NCI-H146 treated with DMSO at 0.1 percent for 48 hours (cell line): Measurements from ENCODE around the gene IER5.
A peak's percentile ranks its signal among the peaks of the same experiment; 100 is the strongest.

Experiments used
- DNase-seq: peaks from one replicate; lab custom pipeline; 2025; ENCODE audit not compliant: unreplicated experiment; lab: John Stamatoyannopoulos, UW

IER5 gene

GRCh38 chr1:181095763-181096184 is 7.3 kb downstream of the IER5 start:
- DNase-seq = peak; percentile 24

- DNase-seq = no peak
Observed at GRCh38 chr1:181097242-181097641, 8.7 kb downstream of the IER5 start.

DNA sequence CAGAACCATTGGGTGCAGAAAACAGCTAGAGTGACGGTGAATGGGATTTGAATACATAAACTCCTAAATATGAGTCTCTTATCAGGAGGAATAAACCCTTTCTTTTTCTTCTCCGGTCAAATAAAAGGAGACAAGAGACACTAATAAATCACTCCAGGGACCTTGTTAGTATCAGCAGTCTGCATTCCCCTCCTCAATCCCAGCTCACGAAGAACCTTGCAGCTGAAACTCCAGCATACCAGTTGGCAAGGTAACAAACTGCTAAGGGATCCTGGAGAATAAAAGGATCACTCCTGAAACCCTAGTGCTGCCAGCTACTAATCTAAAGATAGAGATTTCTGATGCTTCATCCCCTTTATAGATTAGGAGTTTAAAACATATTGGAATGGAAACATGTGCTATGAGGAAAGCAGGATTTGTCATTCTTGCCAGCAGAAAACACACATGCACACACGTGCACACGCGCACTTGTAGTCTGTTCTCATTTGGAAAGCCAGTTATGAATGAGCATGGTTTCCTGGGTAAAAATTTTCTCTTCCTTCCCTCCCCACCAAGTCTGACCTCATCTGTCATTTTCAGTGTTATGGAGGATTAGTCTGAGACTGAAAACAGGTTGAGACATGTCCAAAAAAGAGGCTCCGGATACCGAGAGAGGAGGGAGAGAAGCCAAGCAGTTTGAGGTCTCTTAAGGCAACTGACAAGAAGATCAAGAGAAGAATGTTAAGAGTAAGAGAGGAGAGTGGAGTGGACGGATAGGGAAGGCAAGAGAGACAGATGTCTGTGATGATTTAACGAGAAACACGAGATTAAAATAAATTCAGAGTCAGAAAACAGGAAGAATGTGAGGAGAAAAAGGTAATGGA is 10.9 kb downstream of the IER5 start:
- DNase-seq = peak; percentile 13

GRCh38 chr1:181100015-181100905 is 11.8 kb downstream of the IER5 start:
- DNase-seq = no peak

DNA sequence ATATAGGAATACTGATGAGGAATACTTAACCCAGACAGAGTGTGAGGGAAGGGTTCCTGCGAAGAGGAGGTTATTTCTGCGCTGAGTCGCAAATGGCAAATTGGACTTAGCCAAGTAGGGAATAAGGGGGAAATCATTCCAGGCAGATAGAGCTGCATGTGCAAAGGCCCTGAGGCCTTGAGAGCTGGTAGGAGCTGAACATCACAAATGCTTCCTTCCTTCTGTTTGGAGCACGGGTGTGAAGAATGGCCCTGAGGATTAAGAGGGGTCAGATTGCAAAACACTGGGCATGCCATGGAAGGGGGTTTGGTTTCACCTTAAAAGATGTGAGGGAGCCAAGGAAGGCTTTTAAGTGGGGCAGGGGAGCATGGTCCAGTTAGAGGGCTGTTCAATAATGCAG is 12.4 kb downstream of the IER5 start:
- DNase-seq = no peak

- DNase-seq = peak; percentile 91
Observed at GRCh38 chr1:181101581-181102226, 13.2 kb downstream of the IER5 start.

- DNase-seq = no peak
Observed at GRCh38 chr1:181102841-181103240, 14.3 kb downstream of the IER5 start.

DNA sequence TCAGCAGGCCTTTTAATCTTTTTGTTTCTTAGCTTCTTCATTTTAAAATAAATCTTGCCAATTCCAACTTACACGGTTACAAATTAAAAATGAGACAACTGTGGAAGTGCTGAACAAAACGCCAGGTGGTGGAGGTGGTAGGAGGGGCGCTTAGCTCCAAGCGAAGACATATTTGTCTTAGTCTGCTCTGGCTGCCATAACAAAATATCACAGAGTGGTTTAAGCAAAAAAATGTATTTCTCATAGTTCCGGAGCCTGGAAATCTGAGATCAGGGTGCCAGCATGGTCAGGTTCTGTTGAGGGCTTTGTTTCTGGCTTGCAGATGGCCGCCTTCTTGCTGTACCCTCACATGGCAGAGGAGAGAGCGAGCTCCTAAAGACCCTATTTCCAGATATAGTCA is 14.9 kb downstream of the IER5 start:
- DNase-seq = no peak

DNA sequence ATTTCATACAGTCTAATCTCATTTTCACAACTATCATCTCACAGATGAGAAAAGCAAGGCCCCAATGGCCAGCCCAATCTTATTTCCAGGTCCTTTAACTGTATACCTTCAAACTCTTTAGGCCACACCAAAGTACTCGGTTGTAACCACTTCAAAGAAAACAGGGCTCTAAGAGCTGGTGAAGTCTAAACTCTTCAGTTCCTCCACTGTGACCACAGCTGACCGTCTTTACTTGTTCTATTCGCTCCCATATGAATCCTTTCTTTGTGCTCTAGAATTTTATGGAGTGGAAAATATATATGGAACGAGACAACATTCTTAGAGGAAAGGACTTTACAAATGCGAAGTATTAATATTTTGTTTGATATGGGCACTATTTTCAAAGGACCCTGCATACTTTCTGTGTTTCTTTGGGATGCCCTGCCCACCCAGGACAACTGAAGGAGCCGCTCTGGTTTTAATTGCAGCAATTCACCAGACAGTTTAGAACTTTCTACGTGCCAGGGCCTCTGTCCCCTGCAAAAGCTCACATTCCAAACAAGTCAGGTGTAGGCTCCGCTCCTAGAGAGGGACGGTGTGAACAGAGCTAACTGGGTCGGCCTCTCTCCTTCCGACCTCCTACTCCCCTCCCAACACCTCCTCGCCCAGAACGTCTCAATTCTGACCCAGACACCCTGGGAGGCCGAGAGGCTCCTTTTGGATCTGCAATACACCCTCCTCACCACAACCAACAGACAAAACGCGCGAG is 15.7 kb downstream of the IER5 start:
- no peak for DNase-seq

DNA sequence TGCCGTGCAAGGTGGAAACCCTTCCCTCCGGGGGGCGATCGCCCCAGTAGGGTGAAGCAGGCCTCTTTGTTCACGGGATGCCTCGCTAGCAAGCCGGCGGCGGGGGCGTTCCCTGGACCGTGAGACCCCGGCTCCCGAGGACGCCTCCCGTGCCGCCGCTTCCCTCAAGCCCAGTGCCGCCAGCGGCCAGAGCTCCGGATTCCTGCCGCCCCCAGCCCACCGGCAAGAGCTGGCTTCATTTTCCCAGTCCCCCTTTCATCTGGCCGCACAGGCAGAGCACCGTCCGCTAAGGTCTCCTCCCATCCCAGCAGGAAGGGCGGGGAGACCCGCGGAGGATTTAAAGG is 16.3 kb downstream of the IER5 start:
- no peak for DNase-seq

DNA sequence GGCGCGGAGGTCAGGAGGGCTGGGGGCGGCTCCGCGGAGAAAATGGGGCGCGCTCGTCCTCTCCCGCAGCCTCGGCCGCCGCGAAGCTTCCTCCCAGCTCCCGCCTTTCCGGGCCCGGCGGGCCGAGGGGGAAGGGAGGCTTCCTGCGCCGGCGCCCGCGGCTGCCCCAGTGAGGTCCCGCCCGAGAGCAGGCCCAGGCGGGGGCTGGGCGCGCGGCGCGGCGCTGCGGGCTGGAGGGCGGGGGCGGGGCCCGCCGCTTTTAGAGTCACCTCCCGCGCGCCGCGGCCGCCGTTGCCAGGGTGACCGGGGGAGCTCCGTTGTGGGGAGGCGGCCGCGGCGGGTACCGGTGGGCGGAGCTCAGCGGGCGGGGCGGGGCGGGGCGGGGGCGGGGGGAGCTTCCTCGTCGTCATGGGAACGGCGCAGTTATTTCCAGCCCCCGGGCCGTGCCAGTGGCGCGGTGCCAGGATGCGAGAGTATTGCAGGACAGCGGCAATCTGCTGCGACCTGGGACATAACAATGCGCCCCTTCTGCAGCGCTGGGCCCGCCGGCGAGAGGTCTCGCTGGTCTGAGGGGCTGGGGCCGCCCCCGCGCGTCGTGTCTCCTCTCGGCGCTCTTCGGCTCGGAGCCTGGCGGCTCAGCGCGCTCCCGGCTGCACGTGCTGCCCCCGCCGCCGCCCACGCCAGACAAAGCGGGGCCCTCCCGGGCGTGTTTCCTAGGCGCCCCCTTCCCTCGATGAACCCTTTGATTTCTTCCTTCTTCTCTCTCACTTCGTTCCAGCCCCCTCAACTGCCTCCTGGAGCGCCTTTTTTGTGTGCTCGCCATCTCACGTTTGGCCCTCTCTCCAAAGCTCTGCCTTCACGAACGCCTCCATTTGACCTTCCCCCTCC is 16.9 kb downstream of the IER5 start:
- peak; percentile 80 for DNase-seq

DNA sequence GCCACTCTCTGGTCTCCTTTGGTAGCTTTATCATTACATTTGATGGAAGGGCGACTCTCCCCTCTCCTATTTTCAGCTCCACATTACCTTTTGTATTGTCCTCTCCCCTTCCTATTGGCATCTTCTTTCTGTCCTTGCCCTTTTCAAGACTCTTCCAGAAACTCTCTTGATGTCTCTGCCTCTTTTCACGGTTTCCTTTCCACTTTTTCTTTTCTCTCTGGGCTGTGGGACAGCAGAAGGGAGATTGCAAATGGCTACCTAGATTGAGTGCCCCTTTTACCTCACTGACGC is 17.5 kb downstream of the IER5 start:
- no peak for DNase-seq

GRCh38 chr1:181106479-181106878 is 18.0 kb downstream of the IER5 start:
- DNase-seq = no peak

- DNase-seq = no peak
Observed at GRCh38 chr1:181107711-181108110, 19.2 kb downstream of the IER5 start.

GRCh38 chr1:181108304-181108867 is 19.9 kb downstream of the IER5 start:
- DNase-seq = no peak

DNA sequence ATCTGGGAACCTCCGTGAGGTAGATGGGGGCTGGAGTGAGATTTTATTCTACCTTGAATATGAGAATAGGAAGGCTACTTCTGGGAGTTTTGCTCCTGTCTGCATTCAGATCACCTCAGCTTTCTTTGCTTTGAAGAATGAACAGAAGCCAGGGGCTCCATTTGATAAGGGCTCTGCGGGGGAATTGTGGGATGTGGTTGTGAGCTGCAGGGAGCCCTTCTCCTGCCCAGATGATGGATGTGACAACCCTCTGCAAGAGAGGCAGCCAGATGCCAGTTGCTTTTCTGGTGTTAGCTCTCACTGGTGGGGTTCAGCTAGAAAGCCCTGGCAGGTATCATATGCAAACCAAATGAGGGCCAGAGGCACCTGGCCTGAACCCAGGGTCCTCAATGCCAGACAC is 21.5 kb downstream of the IER5 start:
- DNase-seq = no peak

DNA sequence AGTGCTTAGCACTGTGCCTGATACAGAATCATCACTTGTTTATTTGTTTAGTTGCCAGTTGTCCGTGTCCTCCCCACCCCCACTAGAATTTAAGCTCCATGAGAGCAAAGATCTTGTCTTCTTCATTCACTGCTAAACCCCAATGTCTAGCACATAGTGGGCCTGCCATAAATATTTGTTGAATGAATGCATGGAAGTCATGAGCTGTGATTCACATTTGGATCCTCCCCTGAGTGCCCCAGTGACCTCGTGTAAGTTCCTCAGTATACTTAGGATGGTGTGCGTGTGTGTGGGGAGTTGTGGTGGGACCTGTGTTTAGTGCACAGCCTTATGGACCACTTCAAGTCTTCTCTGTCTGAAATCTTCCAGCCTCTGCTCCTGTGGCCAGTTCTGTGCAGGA is 23.1 kb downstream of the IER5 start:
- DNase-seq = no peak

GRCh38 chr1:181112071-181112929 is 23.8 kb downstream of the IER5 start:
- DNase-seq = no peak

- DNase-seq = no peak
Observed at GRCh38 chr1:181113059-181113641, 24.6 kb downstream of the IER5 start.
